Measurements from ENCODE around the gene TRPM3. TPM values are rescaled to one million over a fixed set of nuclear protein-coding genes. Genes with fewer than 3 reads are reported as not detected.

The TRPM3 gene
- polyA plus RNA-seq, 12 donors: 0.16 to 2.0 (median 0.36) TPM; not detected in 2

DNA sequence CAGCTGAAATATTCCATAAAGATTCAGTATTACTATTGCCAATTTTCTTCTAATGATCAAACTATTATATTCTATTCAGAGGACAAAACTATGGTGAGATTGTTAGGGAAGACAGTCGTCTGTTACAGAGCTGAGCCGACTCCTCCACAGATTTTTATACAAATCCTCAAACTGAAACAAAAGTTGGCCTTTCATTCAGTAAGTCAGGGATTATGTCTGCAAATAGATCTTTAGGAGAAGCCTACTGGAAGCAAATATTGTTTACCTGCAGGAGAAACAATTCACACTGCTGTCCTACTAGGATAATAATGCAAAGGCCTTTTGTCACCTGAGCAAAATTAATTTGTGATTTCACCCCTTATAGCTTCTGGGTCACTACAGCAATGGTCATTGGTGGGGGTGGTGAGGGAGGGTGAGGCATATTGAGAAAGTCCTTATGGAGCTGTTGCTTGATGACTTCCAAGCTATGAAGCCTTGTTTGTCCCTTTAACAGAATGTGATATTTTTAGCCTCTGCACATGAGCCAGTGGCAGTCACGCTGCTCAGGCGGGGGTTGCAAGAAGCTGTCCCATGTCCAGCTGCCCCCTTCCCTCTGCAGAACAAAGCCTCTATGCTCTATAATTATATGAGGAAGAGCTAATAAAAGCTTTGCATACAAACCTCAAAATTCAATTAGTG lies 506.5 kb downstream of the TRPM3 start:
- DNase-seq: no peak

DNA sequence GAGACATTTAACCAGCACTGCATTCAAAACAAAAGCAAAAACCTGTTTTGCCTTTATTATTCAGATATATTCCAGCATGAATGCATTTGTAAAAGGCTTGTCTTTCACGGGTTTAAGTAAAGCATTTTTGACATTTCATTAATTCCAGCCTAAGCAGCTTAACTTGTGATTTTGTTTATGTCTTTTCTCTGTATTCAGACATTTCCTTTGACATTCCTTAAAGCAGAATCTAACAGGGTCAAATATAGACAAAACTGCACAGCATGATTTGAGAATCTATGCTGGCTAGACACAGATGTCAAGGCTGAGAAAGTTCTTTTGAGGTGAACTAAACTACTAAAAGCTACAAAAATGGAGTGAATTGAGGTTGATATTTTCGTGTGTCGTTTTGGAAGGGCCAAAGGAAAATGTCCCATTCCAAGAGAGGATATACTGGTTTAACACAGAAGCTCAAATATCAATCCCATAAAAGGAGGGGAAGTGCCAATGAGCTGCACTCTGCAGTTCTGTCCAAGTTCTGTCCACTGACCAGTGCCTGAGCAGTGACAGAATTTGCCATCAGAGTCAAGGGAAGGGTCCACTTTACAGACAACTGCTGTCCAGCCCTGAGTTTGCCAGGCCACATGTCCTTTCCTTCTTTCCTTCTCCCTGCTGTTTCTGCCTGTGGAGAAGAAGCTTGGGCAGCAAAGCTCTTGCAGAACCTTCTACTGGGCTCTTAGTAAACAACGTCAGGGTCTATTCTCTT lies 508.2 kb downstream of the TRPM3 start:
- no peak for DNase-seq

GRCh38 chr9:70610287-70610644 lies 511.2 kb downstream of the TRPM3 start:
- DNase-seq: no peak

DNA sequence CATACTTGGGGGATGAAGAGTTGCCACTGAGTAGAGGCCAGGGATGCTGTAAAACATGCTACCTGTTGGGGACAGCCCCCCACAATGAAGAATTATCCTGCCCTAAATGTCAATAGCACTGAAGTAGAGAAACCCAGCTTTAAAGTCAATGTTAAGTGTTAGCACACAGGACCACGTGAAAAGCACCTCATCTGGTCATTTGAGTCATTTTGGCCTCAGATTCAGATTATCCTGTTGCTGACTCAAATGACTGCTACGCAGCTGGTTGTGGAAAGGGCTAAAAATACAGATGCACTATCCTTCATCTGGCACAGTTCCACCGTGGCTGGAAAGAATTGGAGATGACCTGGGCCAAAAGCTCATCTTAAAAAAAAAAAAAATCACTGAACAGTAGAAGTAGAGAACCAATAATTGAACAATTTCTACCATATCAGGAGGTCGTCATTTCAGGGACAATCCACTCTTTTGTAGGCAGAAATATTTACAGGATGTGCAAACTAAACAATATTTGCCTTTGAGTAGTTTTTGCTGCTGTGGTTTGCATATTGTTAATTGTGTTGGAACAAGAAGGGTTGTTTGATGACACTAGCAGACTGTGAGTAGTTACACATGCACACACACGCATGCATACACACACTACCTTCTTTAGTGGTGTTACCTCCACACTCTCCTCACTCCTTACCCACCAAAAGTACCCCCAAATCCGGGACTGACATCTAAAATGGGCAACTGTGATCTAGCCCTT lies 511.7 kb downstream of the TRPM3 start:
- peak; percentile 79 for DNase-seq

- no peak for DNase-seq
Measured at GRCh38 chr9:70609011-70609410, 512.4 kb downstream of the TRPM3 start.

DNA sequence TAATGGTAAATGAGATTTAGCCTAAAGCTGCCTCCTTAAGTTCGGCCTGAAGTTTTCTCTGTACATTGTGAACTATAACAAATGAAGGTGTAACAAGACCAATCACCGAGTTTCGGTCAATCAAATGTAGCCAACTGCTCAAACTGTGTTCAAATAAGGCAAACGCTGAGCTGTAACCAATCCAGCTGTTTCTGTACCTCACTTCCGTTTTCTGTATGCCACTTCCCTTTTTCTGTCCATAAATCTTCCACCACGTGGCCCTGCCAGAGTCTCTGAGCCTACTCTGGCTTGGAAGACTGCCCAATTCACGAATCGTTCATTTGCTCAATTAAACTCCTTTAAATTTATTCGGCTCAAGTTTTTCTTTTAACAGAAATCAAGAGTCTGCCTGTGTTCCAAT lies 513.5 kb downstream of the TRPM3 start:
- DNase-seq: no peak

DNA sequence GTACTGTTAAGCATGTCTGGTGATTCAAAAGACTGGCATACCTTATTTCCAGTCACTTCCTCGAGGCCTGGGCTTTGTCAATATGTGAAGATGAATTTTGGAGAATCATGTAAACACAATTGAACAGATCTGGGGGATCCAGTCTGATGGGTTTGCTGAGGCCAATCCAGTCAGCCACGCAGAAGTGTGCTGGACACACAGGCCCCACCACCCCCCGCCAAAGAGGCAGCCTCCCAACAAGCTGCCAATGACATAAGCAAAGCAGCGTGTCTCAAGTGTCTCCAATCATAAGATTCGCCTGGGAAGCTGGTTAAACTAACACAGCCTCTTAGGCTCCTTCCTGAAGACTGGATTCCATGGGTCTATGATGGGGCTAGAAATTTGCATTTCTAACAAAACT lies 514.1 kb downstream of the TRPM3 start:
- DNase-seq: no peak

GRCh38 chr9:70603020-70603411 lies 518.4 kb downstream of the TRPM3 start:
- no peak for DNase-seq

DNA sequence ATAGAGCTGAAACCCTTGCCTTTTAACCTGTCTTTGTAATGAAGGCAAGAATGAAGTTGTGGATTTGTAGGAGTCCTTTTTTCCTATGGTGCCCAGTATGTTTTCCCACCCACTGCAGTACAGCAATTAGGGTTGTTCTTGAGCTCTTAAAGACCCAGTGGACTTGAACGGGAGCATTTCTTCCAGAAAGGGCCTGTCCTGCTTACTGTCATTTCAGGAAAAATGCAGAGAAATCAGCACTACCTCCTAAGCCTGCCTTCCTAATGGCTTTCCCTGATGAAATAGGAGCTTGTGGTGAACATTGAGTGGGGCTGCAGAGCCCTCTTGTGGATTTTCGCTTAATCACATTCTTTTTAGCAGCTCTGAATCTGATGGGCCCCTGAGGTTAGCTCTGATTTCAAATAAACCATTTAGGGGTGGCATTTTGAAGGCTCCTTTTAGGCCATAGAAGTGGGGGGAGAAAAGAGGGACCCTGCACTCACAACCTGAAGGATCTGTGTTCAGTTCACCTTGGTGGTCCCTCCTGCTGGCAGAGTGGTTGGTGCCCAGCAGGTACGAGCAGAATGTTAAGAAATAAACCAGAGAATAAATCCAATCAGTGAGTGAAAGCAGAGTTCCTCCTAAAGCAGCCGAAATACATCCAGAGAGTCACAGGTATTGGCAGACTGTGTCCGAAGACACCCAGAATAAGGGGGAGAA lies 519.0 kb downstream of the TRPM3 start:
- DNase-seq: peak; percentile 82

DNA sequence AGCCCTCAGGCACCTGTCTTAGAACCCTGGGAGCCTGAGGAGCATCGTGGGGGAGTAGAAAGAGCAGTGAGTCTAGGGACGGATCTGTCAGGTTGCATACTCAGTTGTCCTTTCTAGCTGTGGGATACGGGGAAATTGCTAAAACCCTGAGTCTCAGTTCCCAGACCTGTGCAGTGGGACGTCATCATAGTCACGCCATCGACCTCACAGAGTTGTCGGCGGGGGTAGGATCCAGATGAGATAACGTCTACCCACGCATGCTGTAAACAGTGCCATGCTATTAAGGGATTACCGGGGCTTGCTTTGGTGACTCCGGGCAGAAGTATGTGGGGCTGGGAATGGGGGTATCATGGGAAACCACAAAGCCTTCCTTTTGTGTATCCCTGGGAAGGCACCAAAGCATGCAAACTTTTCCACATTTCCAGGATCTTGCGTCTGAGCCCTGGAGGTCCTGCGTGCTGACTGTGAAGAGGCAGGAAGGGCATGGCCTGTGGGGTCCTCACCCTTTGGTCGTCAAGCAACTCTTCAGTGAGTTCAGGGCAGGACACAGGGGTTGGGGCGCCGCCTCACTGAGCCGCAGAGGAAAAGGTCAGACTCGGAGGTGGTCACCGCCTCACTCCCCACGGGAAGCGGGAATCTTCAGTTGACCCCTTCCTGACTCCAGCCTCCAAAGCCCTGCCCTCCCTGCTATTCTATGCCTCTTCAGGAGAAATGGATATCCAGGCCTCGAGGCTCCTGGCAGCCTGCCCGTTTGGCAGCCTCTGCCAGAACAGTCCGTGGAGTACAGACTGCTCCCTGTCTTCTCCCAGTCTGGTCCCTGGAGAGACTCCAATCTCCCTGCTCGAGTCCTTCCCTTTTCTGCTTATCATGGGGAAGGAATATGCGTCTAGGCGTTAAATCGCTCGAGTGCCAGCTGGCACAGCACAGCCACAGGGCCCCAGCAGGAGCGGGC lies 520.1 kb downstream of the TRPM3 start:
- peak; percentile 74 for DNase-seq

DNA sequence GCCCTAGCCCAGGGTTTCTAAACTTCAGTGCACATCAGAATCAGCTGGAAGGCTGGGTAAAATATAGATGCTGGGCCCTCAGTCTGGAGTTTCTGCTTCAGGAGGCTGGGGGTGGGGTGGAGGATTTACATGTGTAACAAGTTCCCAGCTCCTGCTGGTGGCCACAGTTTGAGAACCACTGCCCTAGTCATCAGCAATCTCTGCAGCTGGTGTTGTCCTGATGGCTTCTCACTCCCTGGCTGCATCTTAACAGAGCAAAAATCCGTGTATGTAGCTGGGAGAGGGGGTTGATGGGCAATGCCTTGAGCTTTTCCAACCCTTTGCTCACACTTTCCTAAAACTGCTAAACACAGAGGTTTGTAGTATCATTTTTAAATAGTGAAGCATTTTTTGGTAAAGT lies 520.9 kb downstream of the TRPM3 start:
- DNase-seq: no peak

GRCh38 chr9:70597886-70598285 lies 523.5 kb downstream of the TRPM3 start:
- DNase-seq: no peak

DNA sequence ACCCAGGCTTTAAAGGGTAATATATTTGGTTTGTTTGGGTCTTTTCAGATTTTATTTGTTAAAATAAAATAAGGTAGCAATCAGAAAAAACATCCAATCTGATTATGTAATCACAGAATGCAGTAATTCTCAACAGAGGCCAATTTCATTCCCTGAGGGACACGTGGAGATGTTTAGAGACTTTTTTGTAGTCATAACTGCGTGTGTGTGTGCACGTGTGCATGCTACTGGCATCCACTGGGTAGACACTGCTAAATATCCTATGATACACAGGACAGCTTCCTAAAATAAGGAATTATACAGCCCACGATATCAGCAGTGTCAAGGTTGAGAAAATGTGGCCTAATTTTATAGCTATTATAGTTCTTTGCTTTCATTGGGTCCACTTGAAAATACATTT lies 526.2 kb downstream of the TRPM3 start:
- no peak for DNase-seq

DNA sequence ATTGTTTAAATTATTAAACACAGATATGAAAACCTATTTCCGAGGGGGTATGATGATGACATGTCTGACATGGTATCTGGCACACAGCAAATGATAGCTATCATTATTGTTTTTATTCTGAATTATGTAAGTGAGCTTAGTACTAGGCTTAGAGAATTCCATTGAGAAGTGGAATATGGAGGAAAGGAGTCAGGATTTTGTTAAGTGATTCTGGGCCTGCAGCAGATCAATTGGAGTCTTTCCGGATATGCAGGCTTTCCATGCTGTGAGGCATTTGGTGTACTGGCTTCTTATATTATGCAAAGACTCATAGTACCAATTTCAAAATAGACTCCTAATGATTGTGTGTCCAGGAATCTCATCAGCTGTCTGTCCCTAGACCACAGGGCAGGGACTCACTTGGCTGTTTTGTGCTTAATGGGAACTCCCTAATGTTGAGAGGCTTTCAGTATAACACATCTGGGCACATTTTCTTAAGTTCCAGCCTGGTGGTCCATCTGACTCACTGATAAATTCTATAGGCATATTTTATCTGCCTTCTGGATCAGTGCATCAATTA lies 527.0 kb downstream of the TRPM3 start:
- DNase-seq: no peak

GRCh38 chr9:70593241-70593640 lies 528.2 kb downstream of the TRPM3 start:
- no peak for DNase-seq

GRCh38 chr9:70590315-70590677 lies 531.1 kb downstream of the TRPM3 start:
- DNase-seq: no peak

DNA sequence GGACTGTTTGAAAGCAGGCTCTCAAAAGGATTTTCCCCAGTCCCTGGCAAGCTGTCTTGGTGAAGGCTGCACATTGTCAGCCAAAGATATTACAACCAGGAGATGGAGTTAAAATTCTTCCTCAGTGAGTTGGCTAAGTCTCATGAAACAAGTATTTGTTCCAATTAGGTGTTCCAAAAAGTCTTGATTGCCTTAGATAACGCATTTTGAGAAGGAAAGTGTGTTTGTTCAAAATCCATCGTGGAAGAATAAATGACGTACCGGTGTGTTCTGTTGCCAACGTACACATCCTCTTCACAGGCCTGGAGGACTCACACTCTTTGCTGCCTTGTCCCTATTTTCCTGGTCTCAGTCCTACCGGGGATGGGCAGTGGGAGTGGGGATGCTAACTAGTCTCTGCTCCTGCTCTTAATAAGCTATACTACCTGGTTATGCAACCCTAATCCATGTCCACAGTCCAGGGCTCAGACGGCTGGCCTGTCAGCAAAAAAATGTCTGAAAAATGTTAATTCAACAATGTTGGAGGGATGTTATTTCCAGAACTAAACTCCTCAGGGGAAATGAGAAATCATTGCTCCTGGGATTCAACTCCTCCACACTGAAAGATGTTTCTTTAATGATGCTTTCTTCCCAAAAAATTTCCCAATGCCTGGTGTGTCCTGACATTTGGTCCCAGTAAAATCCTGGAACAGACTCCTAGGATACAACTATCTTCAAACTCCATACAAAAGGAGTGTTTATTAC lies 531.7 kb downstream of the TRPM3 start:
- peak; percentile 43 for DNase-seq

GRCh38 chr9:70588999-70589398 lies 532.4 kb downstream of the TRPM3 start:
- DNase-seq: no peak

GRCh38 chr9:70588381-70588780 lies 533.0 kb downstream of the TRPM3 start:
- no peak for DNase-seq

DNA sequence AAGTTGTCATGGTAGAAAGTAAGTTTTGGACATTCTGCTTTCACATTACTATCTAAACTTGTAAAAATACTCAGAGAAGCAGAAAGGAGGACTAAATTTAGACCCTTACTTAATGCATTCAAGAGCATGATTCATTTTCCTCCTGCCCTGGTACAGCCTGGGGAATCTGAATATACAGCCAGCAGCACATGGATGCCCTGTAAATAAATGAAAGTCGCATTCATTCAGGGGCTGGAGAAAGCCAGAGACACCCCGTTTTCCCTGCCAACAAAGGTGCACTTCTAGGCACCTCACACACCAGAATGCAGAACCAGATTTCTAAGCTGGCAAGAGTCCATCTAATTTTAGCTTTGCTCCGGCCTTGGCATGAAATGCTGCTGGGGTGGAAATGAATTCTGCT lies 534.2 kb downstream of the TRPM3 start:
- no peak for DNase-seq

Data from muscle of arm (tissue), 12 donors.